Spleen (tissue), 11 donors: ENCODE data around the gene CCDC90B. TPM values are rescaled to one million over a fixed set of nuclear protein-coding genes. Genes with fewer than 3 reads are reported as not detected.

Experiments used
- DNase-seq: peaks from one replicate; pipeline ENCODE4 v3.0.0-alpha.2; 2020
- H3K27ac ChIP-seq, 8 donors: fragments of 200-600 bp; sonication (generic) in 7 of 8; 1 replicate in 4 of 8; 2 replicates in 4 of 8; pipeline versions ENCODE4 v1.5.0 to v1.8.0; 2016 to 2021; ENCODE audit warnings: inconsistent platforms in 4 of 8, mild to moderate bottlenecking in 4 of 8, moderate library complexity in 1 of 8
- H3K27me3 ChIP-seq, 7 donors: fragments of 200-600 bp; sonication (generic) in 6 of 7; replicated peaks in 1 of 7; 1 replicate in 4 of 7; 2 replicates in 3 of 7; pipeline versions ENCODE4 v1.5.0 to v1.8.0; 2016 to 2021; ENCODE audit warnings: inconsistent platforms in 3 of 7, mild to moderate bottlenecking in 1 of 7
- H3K36me3 ChIP-seq, 6 donors: fragments of 200-600 bp; sonication (generic) in 5 of 6; 1 replicate in 4 of 6; 2 replicates in 2 of 6; pipeline versions ENCODE4 v1.5.0 to v1.8.0; 2016 to 2021; ENCODE audit warnings: inconsistent platforms in 2 of 6
- H3K4me1 ChIP-seq, 6 donors: fragments of 200-600 bp; sonication (generic) in 5 of 6; 1 replicate in 3 of 6; 2 replicates in 3 of 6; pipeline versions ENCODE4 v1.5.0 to v1.8.0; 2016 to 2021; ENCODE audit warnings: inconsistent platforms in 3 of 6
- H3K4me3 ChIP-seq, 8 donors: fragments of 200-600 bp; sonication (generic) in 7 of 8; 1 replicate in 4 of 8; 2 replicates in 4 of 8; pipeline versions ENCODE4 v1.5.0 to v1.8.0; 2016 to 2021; ENCODE audit warnings: inconsistent platforms in 4 of 8, mild to moderate bottlenecking in 4 of 8, moderate library complexity in 2 of 8
- H3K9me3 ChIP-seq, 8 donors: fragments of 200-600 bp; sonication (generic) in 7 of 8; 1 replicate in 4 of 8; 2 replicates in 4 of 8; pipeline versions ENCODE4 v1.5.0 to v1.8.0; 2016 to 2021; ENCODE audit warnings: inconsistent platforms in 4 of 8
- POLR2A ChIP-seq, 3 donors: fragments of 450-650 bp; IDR thresholded peaks; one replicate each; pipeline ENCODE4 v1.5.1; 2017; ENCODE audit warnings: antibody characterized with exemption in 3 of 3, mild to moderate bottlenecking in 1 of 3
- POLR2AphosphoS5 ChIP-seq, 3 donors: sonication (generic); formaldehyde crosslinking; IDR thresholded peaks; one replicate each; pipeline ENCODE4 v1.5.1; 2017; ENCODE audit warnings: antibody characterized with exemption in 3 of 3
- WGBS, 5 donors: extraction: QIAGEN DNeasy Blood & Tissue Kit in 3 of 5; methylation state at CpG; one replicate each; pipeline versions ENCODE4 v1.1.5 to v1.1.7; 2013 to 2018; 5-methylcytosine and 5-hydroxymethylcytosine counted together
- intact Hi-C: fragments of 100-400 bp; cut with DNase I; formaldehyde crosslinking; loops from one replicate; pipeline ENCODE4 v1.15.0; 2023; ENCODE audit warnings: low total_unique reads
- polyA plus RNA-seq, 3 donors: library from polyadenylated mRNA; stranded (reverse); fragments of 200-250 nt; gene quantifications; one replicate each; pipeline ENCODE4 v1.2.1, GENCODE V29; 2013
- total RNA-seq, 7 donors: library from RNA; depleted of rRNA in 3 of 7; stranded (reverse); fragments of >200 nt in 3 of 7; fragmentation: NEBNext Ultra II Directional in 4 of 7; extraction: Animal tissue kit (Norgen Biotek cat#: 25700) in 4 of 7; gene quantifications; one replicate each; pipeline versions ENCODE4 v1.1.0 to v1.2.1, GENCODE V29; 2016 to 2021
- TF ChIP-seq, protein P1 (sequence below), 11 experiments: fragments of 200-600 bp in 7 of 11; fragments of 450-650 bp in 4 of 11; sonication (generic) in 4 of 11; IDR thresholded peaks in 8 of 11; conservative IDR thresholded peaks in 3 of 11; 1 replicate in 7 of 11; 2 replicates in 4 of 11; pipeline versions ENCODE4 v1.4.0 to v1.8.0; 2016 to 2021; ENCODE audit warnings: antibody characterized with exemption in 11 of 11, inconsistent platforms in 4 of 11, mild to moderate bottlenecking in 1 of 11
- donor health status: healthy with polysubstance abuse.
- donor health status: DM: no; HTN: no; CAD: no; lungs with moderate emphysema.
- donor health status: DM: no; HTN: no; CAD: no.
- donor health status: Bipolar disorder and iron deficiency.
- donor health status: healthy.
- donor health status: DM: no; HTN: no; CAD: no.
- donor health status: DM: yes; HTN: yes; CAD: no.

CCDC90B gene
- total and polyA plus RNA-seq, 10 donors: 26.6 to 54.5 (median 36.6) TPM

DNA sequence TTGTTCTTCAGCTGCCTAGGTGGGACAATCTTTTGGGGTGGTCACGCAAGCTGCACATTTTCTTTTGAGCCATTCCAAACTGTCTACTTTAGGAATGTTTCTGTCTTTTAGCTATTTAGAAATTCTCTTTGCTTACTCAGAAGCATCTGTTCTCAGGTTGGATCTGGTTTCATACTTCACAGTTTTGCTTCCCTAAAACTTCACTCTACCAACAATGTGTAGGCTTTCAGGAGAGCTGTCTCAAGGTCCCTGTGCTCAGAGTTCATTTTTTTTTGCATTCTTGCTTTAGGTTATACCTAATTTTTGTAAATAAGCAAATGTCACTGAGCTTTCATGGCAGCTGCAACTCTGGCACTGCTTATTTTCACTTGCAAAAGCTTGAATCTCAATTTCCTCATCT lies 36.7 kb downstream of the CCDC90B start:
- H3K4me1 ChIP-seq: peaks cover 0 to 12% (median 5%) of the 10 kb centered on the region in 6 donors
- no peak for DNase-seq
- WGBS, 5 donors: 95 to 100% (median 100%) methylated on average over 1 of the region's 1 CpG
- no peaks in the 10 kb centered on the region for H3K9me3 ChIP-seq
- no peaks in the 10 kb centered on the region for H3K36me3 ChIP-seq
- intact Hi-C loops: loop anchor here (10.0 kb wide), 1 partner anchor 345 kb away; the partner anchor contains the start of genes DDIAS and PRCP
- H3K4me3 ChIP-seq: no peak overlapping the region
- no peak overlapping the region for H3K27ac ChIP-seq
- TF ChIP-seq POLR2AphosphoS5 (IDR thresholded peaks at IDR 0.05): no peak
- no peaks in the 10 kb centered on the region for H3K27me3 ChIP-seq

DNA sequence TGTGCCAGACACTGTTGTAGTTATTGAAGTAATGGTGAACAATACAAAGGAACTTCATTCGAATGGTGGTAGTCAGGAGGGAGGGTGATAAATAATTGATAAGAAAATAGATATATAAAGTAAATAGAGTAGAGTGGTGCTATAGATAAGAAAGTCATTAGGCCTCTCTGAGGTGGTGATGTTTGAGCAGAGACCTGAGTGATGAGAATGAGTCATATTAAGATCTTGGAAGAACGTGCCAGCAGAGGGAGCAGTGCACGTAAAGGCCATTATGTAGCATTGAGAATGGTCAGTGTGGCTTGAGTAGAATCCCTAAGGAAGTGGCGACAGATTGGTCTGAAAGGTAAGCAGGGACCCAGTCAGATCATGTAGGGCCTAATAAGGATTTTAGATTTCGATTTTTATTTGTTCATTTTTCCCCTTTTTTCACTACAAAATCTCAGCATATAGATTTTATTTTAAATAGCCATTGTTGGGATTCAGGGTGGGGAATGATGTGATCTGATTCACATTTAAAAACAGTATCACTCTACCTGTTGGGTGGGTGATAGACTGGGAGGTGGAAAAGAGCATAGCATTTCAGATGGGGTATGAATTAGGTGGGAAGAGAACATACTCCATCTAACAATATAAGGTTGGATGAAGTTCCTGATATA lies 44.7 kb downstream of the CCDC90B start:
- Histone ChIP-seq H3K27ac (no peak overlapping the region), H3K27me3 (no peaks in the 10 kb centered on the region), H3K9me3 (no peaks in the 10 kb centered on the region), H3K4me1 (no peaks in the 10 kb centered on the region), H3K4me3 (no peak overlapping the region), H3K36me3 (peaks cover 0 to 10% (median 0%) of the 10 kb centered on the region in 6 donors)
- TF ChIP-seq, protein P1, sequence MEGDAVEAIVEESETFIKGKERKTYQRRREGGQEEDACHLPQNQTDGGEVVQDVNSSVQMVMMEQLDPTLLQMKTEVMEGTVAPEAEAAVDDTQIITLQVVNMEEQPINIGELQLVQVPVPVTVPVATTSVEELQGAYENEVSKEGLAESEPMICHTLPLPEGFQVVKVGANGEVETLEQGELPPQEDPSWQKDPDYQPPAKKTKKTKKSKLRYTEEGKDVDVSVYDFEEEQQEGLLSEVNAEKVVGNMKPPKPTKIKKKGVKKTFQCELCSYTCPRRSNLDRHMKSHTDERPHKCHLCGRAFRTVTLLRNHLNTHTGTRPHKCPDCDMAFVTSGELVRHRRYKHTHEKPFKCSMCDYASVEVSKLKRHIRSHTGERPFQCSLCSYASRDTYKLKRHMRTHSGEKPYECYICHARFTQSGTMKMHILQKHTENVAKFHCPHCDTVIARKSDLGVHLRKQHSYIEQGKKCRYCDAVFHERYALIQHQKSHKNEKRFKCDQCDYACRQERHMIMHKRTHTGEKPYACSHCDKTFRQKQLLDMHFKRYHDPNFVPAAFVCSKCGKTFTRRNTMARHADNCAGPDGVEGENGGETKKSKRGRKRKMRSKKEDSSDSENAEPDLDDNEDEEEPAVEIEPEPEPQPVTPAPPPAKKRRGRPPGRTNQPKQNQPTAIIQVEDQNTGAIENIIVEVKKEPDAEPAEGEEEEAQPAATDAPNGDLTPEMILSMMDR (IDR thresholded peaks at IDR 0.05 in 8 of 11, conservative IDR thresholded peaks at IDR 0.05 in 3 of 11): peak in 9 of 11 experiments; percentile 13 to 56 (median 39)
- no peak for TF ChIP-seq POLR2AphosphoS5 (IDR thresholded peaks at IDR 0.05)
- TF ChIP-seq POLR2A (IDR thresholded peaks at IDR 0.05): no peak
- intact Hi-C loops: loop anchor here (10.0 kb wide), 1 partner anchor 337 kb away; the partner anchor contains the start of genes DDIAS and PRCP
- 30 to 44% (median 39%) methylated on average over 5 of the region's 5 CpGs for WGBS, 5 donors
- DNase-seq: no peak

DNA sequence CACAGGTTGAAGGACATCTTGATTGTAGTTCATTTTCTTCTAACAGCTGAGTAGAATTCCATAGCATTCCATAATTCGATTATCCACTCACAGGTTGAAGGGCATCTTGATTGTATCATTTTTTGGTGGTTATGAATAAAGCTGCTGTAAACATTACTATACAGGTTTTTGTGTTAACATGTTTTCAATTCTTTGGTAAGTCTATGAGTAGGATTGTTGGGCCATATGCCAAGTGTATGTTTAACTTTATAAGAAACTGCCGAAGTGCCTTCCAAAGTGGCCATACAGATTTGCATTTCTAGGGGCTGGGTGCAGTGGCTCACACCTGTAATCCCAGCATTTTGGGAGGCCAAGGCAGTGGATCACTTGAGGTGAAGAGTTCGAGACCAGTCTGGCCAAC lies 48.1 kb downstream of the CCDC90B start:
- Histone ChIP-seq H3K4me1 (no peaks in the 10 kb centered on the region), H3K4me3 (no peak overlapping the region), H3K9me3 (no peaks in the 10 kb centered on the region), H3K36me3 (peaks cover 0 to 11% (median 0%) of the 10 kb centered on the region in 6 donors), H3K27me3 (no peaks in the 10 kb centered on the region), H3K27ac (no peak overlapping the region)
- intact Hi-C loops: no loop called here
- DNase-seq: no peak
- WGBS, 5 donors: 78 to 91% (median 82%) methylated on average over 3 of the region's 3 CpGs
- TF ChIP-seq POLR2A (IDR thresholded peaks at IDR 0.05) (no peak), POLR2AphosphoS5 (IDR thresholded peaks at IDR 0.05) (no peak)
- TF ChIP-seq, protein P1 (IDR thresholded peaks at IDR 0.05 in 8 of 11, conservative IDR thresholded peaks at IDR 0.05 in 3 of 11): no peak

DNA sequence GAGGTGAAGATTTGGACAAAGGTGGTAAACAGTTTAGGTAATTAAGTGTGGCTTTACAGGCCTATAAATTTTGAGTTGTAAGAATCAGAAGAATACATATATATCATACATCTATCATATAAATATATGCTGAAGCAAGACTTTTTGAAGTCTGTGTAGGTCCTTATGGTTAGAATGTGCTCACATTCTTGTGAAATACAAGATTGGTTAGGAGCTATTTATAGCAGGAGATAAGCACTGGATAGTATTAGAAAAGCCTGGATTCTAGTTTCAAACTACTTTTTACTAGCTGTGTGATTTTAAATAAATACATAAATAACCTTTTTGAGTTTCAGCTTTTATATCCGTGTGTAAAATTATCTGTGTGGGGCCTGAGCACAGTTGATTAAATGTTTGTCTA lies 50.3 kb downstream of the CCDC90B start:
- TF ChIP-seq POLR2A (IDR thresholded peaks at IDR 0.05) (no peak), POLR2AphosphoS5 (IDR thresholded peaks at IDR 0.05) (no peak)
- TF ChIP-seq, protein P1 (IDR thresholded peaks at IDR 0.05 in 8 of 11, conservative IDR thresholded peaks at IDR 0.05 in 3 of 11): no peak
- 73 to 92% (median 85%) methylated on average over 1 of the region's 1 CpG for WGBS, 5 donors
- Histone ChIP-seq H3K36me3 (peaks cover 0 to 11% (median 0%) of the 10 kb centered on the region in 6 donors), H3K27ac (no peak overlapping the region), H3K27me3 (no peaks in the 10 kb centered on the region), H3K4me1 (no peaks in the 10 kb centered on the region), H3K4me3 (no peak overlapping the region), H3K9me3 (no peaks in the 10 kb centered on the region)
- intact Hi-C loops: no loop called here
- no peak for DNase-seq
